Measurements from ENCODE around the gene DOCK9.

Gene DOCK9

GRCh38 chr13:98997738-98998641 is 20.1 kb upstream of the DOCK9 start:
- DNase-seq (ENCODE audit: low read depth, low spot score): no peak

GRCh38 chr13:98997011-98997730 is 19.3 kb upstream of the DOCK9 start:
- DNase-seq (ENCODE audit: low read depth, low spot score): no peak

- DNase-seq (ENCODE audit: low read depth, low spot score): no peak
Observed at GRCh38 chr13:98996046-98996445, 18.2 kb upstream of the DOCK9 start.

GRCh38 chr13:98994896-98995295 is 17.0 kb upstream of the DOCK9 start:
- no peak for DNase-seq (ENCODE audit: low read depth, low spot score)

GRCh38 chr13:98994080-98994479 is 16.2 kb upstream of the DOCK9 start:
- no peak for DNase-seq (ENCODE audit: low read depth, low spot score)

GRCh38 chr13:98992355-98992754 is 14.5 kb upstream of the DOCK9 start:
- DNase-seq (ENCODE audit: low read depth, low spot score): no peak

- DNase-seq (ENCODE audit: low read depth, low spot score): no peak
Observed at GRCh38 chr13:98990701-98991100, 12.8 kb upstream of the DOCK9 start.

- no peak for DNase-seq (ENCODE audit: low read depth, low spot score)
Observed at GRCh38 chr13:98989469-98990235, 11.8 kb upstream of the DOCK9 start.

- no peak for DNase-seq (ENCODE audit: low read depth, low spot score)
Observed at GRCh38 chr13:98988780-98989179, 10.9 kb upstream of the DOCK9 start.

- no peak for DNase-seq (ENCODE audit: low read depth, low spot score)
Observed at GRCh38 chr13:98988277-98988676, 10.4 kb upstream of the DOCK9 start.

- no peak for DNase-seq (ENCODE audit: low read depth, low spot score)
Observed at GRCh38 chr13:98987275-98987674, 9.4 kb upstream of the DOCK9 start.

GRCh38 chr13:98986226-98986846 is 8.5 kb upstream of the DOCK9 start:
- no peak for DNase-seq (ENCODE audit: low read depth, low spot score)

- no peak for DNase-seq (ENCODE audit: low read depth, low spot score)
Observed at GRCh38 chr13:98985591-98985990, 7.7 kb upstream of the DOCK9 start.

GRCh38 chr13:98984983-98985382 is 7.1 kb upstream of the DOCK9 start:
- no peak for DNase-seq (ENCODE audit: low read depth, low spot score)

- no peak for DNase-seq (ENCODE audit: low read depth, low spot score)
Observed at GRCh38 chr13:98984118-98984517, 6.3 kb upstream of the DOCK9 start.

- DNase-seq (ENCODE audit: low read depth, low spot score): no peak
Observed at GRCh38 chr13:98983182-98983581, 5.3 kb upstream of the DOCK9 start.

- DNase-seq (ENCODE audit: low read depth, low spot score): no peak
Observed at GRCh38 chr13:98981369-98982080, 3.7 kb upstream of the DOCK9 start.

- DNase-seq (ENCODE audit: low read depth, low spot score): no peak
Observed at GRCh38 chr13:98979012-98979660, 1.3 kb upstream of the DOCK9 start.

GRCh38 chr13:98978280-98978679 is 416 bp upstream of the DOCK9 start:
- DNase-seq (ENCODE audit: low read depth, low spot score): peak; percentile 26

GRCh38 chr13:98976941-98977340 is 923 bp downstream of the DOCK9 start:
- no peak for DNase-seq (ENCODE audit: low read depth, low spot score)

GRCh38 chr13:98976338-98976737 is 1.5 kb downstream of the DOCK9 start:
- DNase-seq (ENCODE audit: low read depth, low spot score): peak; percentile 31

Data from smooth muscle cell of the brain vasculature (primary cell).